SU-DHL-6 (cell line): ENCODE measurements around the gene PSD.

Source experiments
- H2AFZ ChIP-seq: fragments of 200-600 bp; sonication (generic); 2 replicates; pipeline ENCODE4 v1.6.1; 2014; ENCODE audit warnings: low read depth, mild to moderate bottlenecking, moderate library complexity, mixed read lengths, antibody characterized with exemption, low read length; ENCODE audit not compliant: severe bottlenecking
- H3F3A ChIP-seq: fragments of 200-600 bp; shearing (Covaris generic); 2 replicates; pipeline ENCODE4 v1.6.0; 2016; ENCODE audit warnings: antibody characterized with exemption, mild to moderate bottlenecking; ENCODE audit not compliant: insufficient read depth
- H3K27ac ChIP-seq: fragments of 200-600 bp; sonication (generic); 2 replicates; pipeline ENCODE4 v1.5.1; 2016; ENCODE audit warnings: low read depth, mild to moderate bottlenecking, low read length, moderate library complexity, mixed read lengths
- H3K27me3 ChIP-seq: fragments of 200-600 bp; sonication (generic), shearing (Covaris generic); 2 replicates; pipeline ENCODE4 v1.6.0; 2014; ENCODE audit warnings: mild to moderate bottlenecking, low read length
- H3K36me3 ChIP-seq: fragments of 200-600 bp; sonication (generic); 2 replicates; pipeline ENCODE4 v1.6.1; 2014; ENCODE audit warnings: mild to moderate bottlenecking, low read length, mixed read lengths
- H3K4me2 ChIP-seq: fragments of 300-600, 200-600 bp; shearing (Covaris generic), sonication (generic); 2 replicates; pipeline ENCODE4 v1.6.0; 2014; ENCODE audit warnings: low read length, low read depth, mild to moderate bottlenecking; ENCODE audit not compliant: poor library complexity, severe bottlenecking
- H3K4me3 ChIP-seq: fragments of 200-600 bp; sonication (generic); 2 replicates; pipeline ENCODE4 v1.5.1; 2014; ENCODE audit warnings: antibody characterized with exemption, low read length, mild to moderate bottlenecking, mixed read lengths; ENCODE audit not compliant: insufficient read depth, poor library complexity, severe bottlenecking
- H3K79me2 ChIP-seq: fragments of 200-600 bp; sonication (generic); 2 replicates; pipeline ENCODE4 v1.6.1; 2014; ENCODE audit warnings: mild to moderate bottlenecking, low read length, moderate library complexity; ENCODE audit not compliant: insufficient read depth
- H3K9ac ChIP-seq: fragments of 200-600 bp; sonication (generic); 2 replicates; pipeline ENCODE4 v1.7.0; 2014; ENCODE audit warnings: mild to moderate bottlenecking, low read length
- H3K9me2 ChIP-seq: fragments of 200-600 bp; sonication (generic); replicated peaks from 2 replicates; pipeline ENCODE4 v1.6.1; 2014; ENCODE audit warnings: low read length; ENCODE audit not compliant: insufficient read depth
- H3K9me3 ChIP-seq: fragments of 200-600 bp; sonication (generic); 2 replicates; pipeline ENCODE4 v1.6.1; 2014; ENCODE audit warnings: low read length, mixed read lengths; ENCODE audit not compliant: insufficient read depth
- H4K20me1 ChIP-seq: fragments of 200-600 bp; sonication (generic); 2 replicates; pipeline ENCODE4 v1.6.1; 2014; ENCODE audit warnings: low read depth, mild to moderate bottlenecking, antibody characterized with exemption, low read length, moderate library complexity, mixed read lengths
- CTCF ChIP-seq: fragments of 200-600 bp; sonication (generic); IDR thresholded peaks from one replicate; pipeline ENCODE4 v1.5.1; 2017; ENCODE audit warnings: antibody characterized with exemption, mild to moderate bottlenecking, low read length, moderate library complexity; ENCODE audit not compliant: insufficient read depth, poor library complexity, severe bottlenecking
- EZH2phosphoT487 ChIP-seq: fragments of 200-600 bp; sonication (generic), shearing (Covaris generic); conservative IDR thresholded peaks from 2 replicates; pipeline ENCODE4 v1.6.1; 2018; ENCODE audit warnings: mild to moderate bottlenecking, antibody characterized with exemption, low read length, moderate library complexity, mixed read lengths

PSD gene

DNA sequence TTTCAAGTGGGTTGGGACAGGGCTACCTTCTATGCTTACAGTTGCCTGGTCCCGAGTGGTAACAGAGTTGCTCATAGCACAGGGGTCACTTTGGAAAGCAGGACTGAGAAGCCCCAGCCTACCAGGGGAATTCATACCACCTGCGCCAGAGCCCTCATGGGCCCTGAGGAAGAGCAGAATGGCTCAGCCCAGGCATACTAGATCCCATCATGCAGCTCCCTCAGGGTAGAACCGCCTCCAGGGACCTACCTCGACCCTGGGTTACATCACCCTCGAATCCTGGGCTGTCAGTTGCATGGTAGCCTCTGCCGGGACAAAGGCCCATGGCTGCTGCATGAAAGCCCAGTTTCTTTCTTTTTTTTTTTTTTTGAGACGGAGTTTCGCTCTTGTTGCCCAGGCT, 10.9 kb upstream of the PSD start:
- Histone ChIP-seq H3K9me2 (no peaks in the 10 kb centered on the region), H3K27me3 (no peaks in the 10 kb centered on the region), H3K79me2 (0 out of 2 replicates have a peak, but pooled peaks cover 8% of the 10 kb centered on the region), H3K27ac (no peak overlapping the region), H3K4me3 (no peak overlapping the region), H3K9me3 (no peaks in the 10 kb centered on the region), H3K36me3 (no peaks in the 10 kb centered on the region), H3K4me2 (no peak overlapping the region), H3F3A (0 out of 2 replicates have a peak, but pooled peaks cover 5% of the 10 kb centered on the region), H4K20me1 (no peaks in the 10 kb centered on the region), H3K9ac (no peak overlapping the region), H2AFZ (no peak overlapping the region)
- no peak for TF ChIP-seq EZH2phosphoT487
- no peak for TF ChIP-seq CTCF

DNA sequence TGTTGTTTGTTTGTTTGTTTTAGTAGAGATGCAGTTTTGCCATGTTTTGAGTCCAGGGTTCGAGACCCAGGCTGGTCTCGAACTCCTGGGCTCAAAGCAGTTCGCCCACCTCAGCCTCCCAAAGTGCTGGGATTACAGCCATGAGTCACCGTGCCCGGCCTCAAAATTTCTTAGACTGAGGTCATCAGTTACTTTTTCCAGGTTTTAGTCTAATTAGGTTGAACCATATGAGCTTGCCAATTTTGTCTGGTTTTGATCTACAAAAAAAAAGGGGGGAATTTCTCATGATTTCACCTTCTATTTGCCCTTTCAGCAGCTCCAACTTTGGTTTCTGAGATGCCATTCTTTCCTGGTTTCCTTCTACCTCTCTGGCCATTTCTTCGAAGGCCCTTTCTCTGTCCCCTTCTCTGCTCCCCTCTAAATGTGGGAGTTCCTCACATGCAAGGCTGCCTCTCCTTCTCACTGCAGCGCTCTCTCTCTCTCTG, 8.3 kb upstream of the PSD start:
- Histone ChIP-seq H3K4me3 (no peak overlapping the region), H3K9ac (no peak overlapping the region), H3K9me2 (no peaks in the 10 kb centered on the region), H3K4me2 (no peak overlapping the region), H3F3A (0 out of 2 replicates have a peak, but pooled peaks cover 5% of the 10 kb centered on the region), H3K79me2 (0 out of 2 replicates have a peak, but pooled peaks cover 4% of the 10 kb centered on the region), H3K36me3 (no peaks in the 10 kb centered on the region), H3K9me3 (no peaks in the 10 kb centered on the region), H2AFZ (no peak overlapping the region), H3K27me3 (no peaks in the 10 kb centered on the region), H3K27ac (no peak overlapping the region), H4K20me1 (no peaks in the 10 kb centered on the region)
- TF ChIP-seq EZH2phosphoT487 (no peak), CTCF (no peak)

- Histone ChIP-seq H3K36me3 (no peaks in the 10 kb centered on the region), H3K9ac (no peak overlapping the region), H3K4me3 (no peak overlapping the region), H4K20me1 (no peaks in the 10 kb centered on the region), H3K79me2 (no peaks in the 10 kb centered on the region), H3K27me3 (no peaks in the 10 kb centered on the region), H3K9me3 (no peaks in the 10 kb centered on the region), H2AFZ (no peak overlapping the region), H3K27ac (no peak overlapping the region), H3K9me2 (no peaks in the 10 kb centered on the region), H3K4me2 (no peak overlapping the region), H3F3A (no peaks in the 10 kb centered on the region)
- TF ChIP-seq EZH2phosphoT487 (no peak), CTCF (no peak)
Observed at GRCh38 chr10:102425444-102425843, 6.9 kb upstream of the PSD start.
